ENCODE data around the gene RNPS1.

- TF ChIP-seq, protein P1, sequence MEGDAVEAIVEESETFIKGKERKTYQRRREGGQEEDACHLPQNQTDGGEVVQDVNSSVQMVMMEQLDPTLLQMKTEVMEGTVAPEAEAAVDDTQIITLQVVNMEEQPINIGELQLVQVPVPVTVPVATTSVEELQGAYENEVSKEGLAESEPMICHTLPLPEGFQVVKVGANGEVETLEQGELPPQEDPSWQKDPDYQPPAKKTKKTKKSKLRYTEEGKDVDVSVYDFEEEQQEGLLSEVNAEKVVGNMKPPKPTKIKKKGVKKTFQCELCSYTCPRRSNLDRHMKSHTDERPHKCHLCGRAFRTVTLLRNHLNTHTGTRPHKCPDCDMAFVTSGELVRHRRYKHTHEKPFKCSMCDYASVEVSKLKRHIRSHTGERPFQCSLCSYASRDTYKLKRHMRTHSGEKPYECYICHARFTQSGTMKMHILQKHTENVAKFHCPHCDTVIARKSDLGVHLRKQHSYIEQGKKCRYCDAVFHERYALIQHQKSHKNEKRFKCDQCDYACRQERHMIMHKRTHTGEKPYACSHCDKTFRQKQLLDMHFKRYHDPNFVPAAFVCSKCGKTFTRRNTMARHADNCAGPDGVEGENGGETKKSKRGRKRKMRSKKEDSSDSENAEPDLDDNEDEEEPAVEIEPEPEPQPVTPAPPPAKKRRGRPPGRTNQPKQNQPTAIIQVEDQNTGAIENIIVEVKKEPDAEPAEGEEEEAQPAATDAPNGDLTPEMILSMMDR (conservative IDR thresholded peaks at IDR 0.05; ENCODE audit: low read depth in 2 of 2): no peak
- TF ChIP-seq EZH2 (IDR thresholded peaks at IDR 0.05; ENCODE audit: low read depth, unreplicated experiment) (no peak), POLR2AphosphoS5 (IDR thresholded peaks at IDR 0.05; ENCODE audit: low read depth) (no peak), ZNF114 (CRISPR knock-in tag; IDR thresholded peaks at IDR 0.05) (no peak), EZH2phosphoT487 (IDR thresholded peaks at IDR 0.05; ENCODE audit: unreplicated experiment) (no peak), REST (IDR thresholded peaks at IDR 0.05; ENCODE audit: unreplicated experiment) (no peak), JUNB (IDR thresholded peaks at IDR 0.05; ENCODE audit: unreplicated experiment) (no peak), ZNF331 (CRISPR knock-in tag; IDR thresholded peaks at IDR 0.05; ENCODE audit: low read depth) (no peak), NANOG (IDR thresholded peaks at IDR 0.05; ENCODE audit: borderline replicate concordance) (no peak)
Observed at GRCh38 chr16:2252806-2253148, 15.1 kb downstream of the RNPS1 start.

Data from GM23338 (cell line).